NK-92 (cell line): ENCODE measurements around the gene NRP2.

Experiments used
- DNase-seq: peaks from one replicate; lab custom pipeline; 2025; ENCODE audit not compliant: unreplicated experiment; lab: John Stamatoyannopoulos, UW

The NRP2 gene

GRCh38 chr2:205686783-205687640 is 4.7 kb downstream of the NRP2 start:
- no peak for DNase-seq

- no peak for DNase-seq
These were observed 5.3 kb downstream of the NRP2 start for GRCh38 chr2:205687641-205687956.

GRCh38 chr2:205688417-205689200 is 6.3 kb downstream of the NRP2 start:
- DNase-seq, result no peak

GRCh38 chr2:205689820-205690219 is 7.5 kb downstream of the NRP2 start:
- DNase-seq, result no peak

GRCh38 chr2:205692104-205692503 is 9.8 kb downstream of the NRP2 start:
- no peak for DNase-seq

GRCh38 chr2:205694256-205694655 is 12.0 kb downstream of the NRP2 start:
- DNase-seq, result no peak

- DNase-seq, result no peak
These were observed 13.2 kb downstream of the NRP2 start for GRCh38 chr2:205695460-205695991.

- no peak for DNase-seq
These were observed 14.1 kb downstream of the NRP2 start for GRCh38 chr2:205696331-205696926.

GRCh38 chr2:205696927-205697441 is 14.7 kb downstream of the NRP2 start:
- DNase-seq, result no peak

GRCh38 chr2:205698286-205699268 is 16.3 kb downstream of the NRP2 start:
- DNase-seq, result no peak

GRCh38 chr2:205699515-205700289 is 17.4 kb downstream of the NRP2 start:
- no peak for DNase-seq

GRCh38 chr2:205700331-205701132 is 18.2 kb downstream of the NRP2 start:
- DNase-seq, result no peak

GRCh38 chr2:205701509-205701908 is 19.2 kb downstream of the NRP2 start:
- no peak for DNase-seq

GRCh38 chr2:205702576-205702975 is 20.3 kb downstream of the NRP2 start:
- no peak for DNase-seq

GRCh38 chr2:205703471-205704126 is 21.3 kb downstream of the NRP2 start:
- no peak for DNase-seq

- no peak for DNase-seq
These were observed 21.9 kb downstream of the NRP2 start for GRCh38 chr2:205704127-205704741.

- no peak for DNase-seq
These were observed 23.4 kb downstream of the NRP2 start for GRCh38 chr2:205705511-205706349.
